Endothelial cell of umbilical vein (primary cell): ENCODE measurements around the gene JADE1. TPM values are rescaled to one million over a fixed set of nuclear protein-coding genes. Genes with fewer than 3 reads are reported as not detected.

Source experiments
- BruUV-seq: library from RNA; stranded (reverse); fragments of 400-500 nt; replicated peaks from 2 replicates; lab custom pipeline; 2021; lab: Mats Ljungman, UMichigan
- CTCF ChIA-PET: fragments of 300-600, 350-600 bp; sonication (Branson Sonifier 250); formaldehyde crosslinking; loops from one replicate; lab custom pipeline; 2021; ENCODE audit warnings: antibody characterized with exemption, inconsistent platforms; lab: Charles Lee
- POLR2A ChIA-PET: fragments of 300-600, 350-600 bp; sonication (Branson Sonifier 250); formaldehyde crosslinking; loops from one replicate; lab custom pipeline; 2021; ENCODE audit warnings: antibody characterized with exemption, inconsistent platforms; lab: Charles Lee
- DNase-seq: peaks from one replicate; pipeline ENCODE4 v3.0.0-alpha.2; 2011; ENCODE audit warnings: low read depth, low spot score
- FAIRE-seq: peaks from 2 replicates; lab custom pipeline; 2011; peaks lifted over from hg19 to GRCh38; lab: Jason Lieb, UNC
- H2AFZ ChIP-seq: 2 replicates; pipeline ENCODE4 v1.6.0; 2012; ENCODE audit warnings: low read depth, low read length, control low read depth, inconsistent platforms
- H3K27ac ChIP-seq: 2 replicates; pipeline ENCODE4 v1.5.1; 2011; ENCODE audit warnings: low read depth, mild to moderate bottlenecking, control low read depth, low read length, moderate library complexity; ENCODE audit not compliant: insufficient read depth
- H3K27me3 ChIP-seq, 2 experiments: 2 replicates each; pipeline versions ENCODE4 v1.6.0 to v1.6.1; 2011; ENCODE audit warnings: low read length in 2 of 2, mixed read lengths in 1 of 2; ENCODE audit not compliant: control insufficient read depth in 2 of 2, insufficient read depth in 2 of 2
- H3K36me3 ChIP-seq, 2 experiments: 2 replicates in 1 of 2; 3 replicates in 1 of 2; pipeline ENCODE4 v1.5.1; 2011; ENCODE audit warnings: low read length in 2 of 2, mild to moderate bottlenecking in 1 of 2, moderate library complexity in 1 of 2; ENCODE audit not compliant: control insufficient read depth in 2 of 2, insufficient read depth in 2 of 2; ENCODE audit errors: extremely low read depth in 1 of 2
- H3K4me1 ChIP-seq: 3 replicates; pipeline ENCODE4 v1.5.1; 2011; ENCODE audit warnings: mild to moderate bottlenecking, low read length; ENCODE audit not compliant: control insufficient read depth, insufficient read depth; ENCODE audit errors: extremely low read depth
- H3K4me2 ChIP-seq: 2 replicates; pipeline ENCODE4 v1.6.1; 2011; ENCODE audit warnings: low read length, control low read depth, mixed read lengths; ENCODE audit not compliant: insufficient read depth
- H3K4me3 ChIP-seq, 3 experiments: fragments of 200-600 bp in 1 of 3; sonication (generic), shearing (Covaris generic) in 1 of 3; replicated peaks in 1 of 3; 2 replicates each; pipeline ENCODE4 v1.5.1; 2011 to 2016; ENCODE audit warnings: control low read depth in 3 of 3, low read length in 3 of 3, mild to moderate bottlenecking in 2 of 3, inconsistent platforms in 1 of 3, low read depth in 1 of 3, moderate library complexity in 1 of 3; ENCODE audit not compliant: insufficient read depth in 1 of 3
- H3K79me2 ChIP-seq: 2 replicates; pipeline ENCODE4 v1.6.0; 2012; ENCODE audit warnings: low read length, inconsistent platforms; ENCODE audit not compliant: control insufficient read depth, insufficient read depth
- H3K9ac ChIP-seq: replicated peaks from 2 replicates; pipeline ENCODE3; 2011; ENCODE audit warnings: low read length, control low read depth; ENCODE audit not compliant: insufficient read depth; ENCODE audit errors: extremely low read depth
- H3K9me1 ChIP-seq: replicated peaks from 3 replicates; pipeline ENCODE4 v1.6.0; 2011; ENCODE audit warnings: mild to moderate bottlenecking, low read length; ENCODE audit not compliant: control insufficient read depth, insufficient read depth; ENCODE audit errors: extremely low read depth
- H3K9me3 ChIP-seq: replicated peaks from 2 replicates; pipeline ENCODE4 v1.5.1; 2012; ENCODE audit warnings: low read length, inconsistent platforms; ENCODE audit not compliant: control insufficient read depth, insufficient read depth
- H4K20me1 ChIP-seq: replicated peaks from 2 replicates; pipeline ENCODE3; 2011; ENCODE audit warnings: mild to moderate bottlenecking, low read length; ENCODE audit not compliant: control insufficient read depth, insufficient read depth; ENCODE audit errors: extremely low read depth
- CTCF ChIP-seq, 2 donors: IDR thresholded peaks; 1 replicate in 1 of 2; 2 replicates in 1 of 2; pipeline ENCODE4 v1.5.1; 2011; ENCODE audit warnings: low read length in 2 of 2, mild to moderate bottlenecking in 2 of 2, moderate library complexity in 2 of 2, control low read depth in 1 of 2, inconsistent platforms in 1 of 2, low read depth in 1 of 2; ENCODE audit not compliant: insufficient read depth in 1 of 2; ENCODE audit errors: extremely low read depth in 1 of 2
- EZH2 ChIP-seq: IDR thresholded peaks from 2 replicates; pipeline ENCODE4 v1.6.1; 2012; ENCODE audit warnings: borderline replicate concordance, low read depth, mild to moderate bottlenecking, moderate library complexity, low read length, inconsistent platforms; ENCODE audit not compliant: severe bottlenecking
- FOS ChIP-seq: IDR thresholded peaks from 2 replicates; pipeline ENCODE4 v1.6.1; 2011; ENCODE audit warnings: mild to moderate bottlenecking, low read length, moderate library complexity, borderline replicate concordance; ENCODE audit not compliant: insufficient read depth
- GATA2 ChIP-seq: IDR thresholded peaks from 2 replicates; pipeline ENCODE4 v1.7.0; 2011; ENCODE audit warnings: low read depth, mild to moderate bottlenecking, moderate library complexity, mixed read lengths, low read length; ENCODE audit not compliant: insufficient read length, insufficient read depth
- JUN ChIP-seq: IDR thresholded peaks from 2 replicates; pipeline ENCODE4 v1.6.1; 2011; ENCODE audit warnings: borderline replicate concordance, low read depth; ENCODE audit not compliant: insufficient read length, insufficient read depth
- MAX ChIP-seq: IDR thresholded peaks from 2 replicates; pipeline ENCODE4 v1.6.1; 2011; ENCODE audit not compliant: insufficient read depth, insufficient read length
- MYC ChIP-seq: IDR thresholded peaks from one replicate; pipeline ENCODE4 v1.6.1; 2011; ENCODE audit warnings: mild to moderate bottlenecking, low read depth, low read length
- POLR2AphosphoS5 ChIP-seq: IDR thresholded peaks from 2 replicates; pipeline ENCODE4 v1.6.1; 2012; ENCODE audit warnings: low read depth, mild to moderate bottlenecking, control low read depth, low read length, moderate library complexity; ENCODE audit not compliant: insufficient read depth
- dilution Hi-C: fragments of 300-500 bp; cut with MboI; formaldehyde crosslinking; loops from one replicate; pipeline ENCODE4 v1.15.0; 2019; ENCODE audit warnings: low sequenced_read_pairs; ENCODE audit not compliant: extremely low pct_ligation_motif_present
- intact Hi-C: fragments of 100-400 bp; cut with micrococcal nuclease; formaldehyde crosslinking; loops from one replicate; pipeline ENCODE4 v1.10.0; 2022
- polyA plus RNA-seq, 4 experiments: library from polyadenylated mRNA; depleted of rRNA in 3 of 4; stranded (reverse) in 3 of 4; unstranded in 1 of 4; fragments of >200 nt; gene quantifications; 2 replicates each; pipeline versions ENCODE4 v1.2.1 to v1.2.3, GENCODE V29; 2011 to 2012; ENCODE audit warnings: missing spikeins in 1 of 4
- total RNA-seq: library from RNA; stranded (reverse); gene quantifications from 2 replicates; pipeline ENCODE4 v1.2.3, GENCODE V29; 2021

The JADE1 gene
- total and polyA plus RNA-seq, 2 donors (not counting 3 experiments of a cell fraction or from before 2014, with no cell fraction given) = 13.6 to 45.6 TPM

- no peaks in the 10 kb centered on the region for H3K27me3 ChIP-seq
- ChIA-PET POLR2A (no interaction called here), CTCF (no interaction called here)
- no peaks in the 10 kb centered on the region for H3K9me3 ChIP-seq
- peaks cover 88% of the 10 kb centered on the region for H3K79me2 ChIP-seq
- BruUV-seq = no TSS peak
- H3K4me3 ChIP-seq = no peak overlapping the region
- no peak overlapping the region for H3K9ac ChIP-seq
- H3K36me3 ChIP-seq = peaks cover 5 to 7% of the 10 kb centered on the region in 2 experiments
- no peak overlapping the region for H3K27ac ChIP-seq
- H3K4me1 ChIP-seq = peaks cover 4% of the 10 kb centered on the region
- H3K4me2 ChIP-seq = no peak overlapping the region
- no peak overlapping the region for H2AFZ ChIP-seq
- dilution Hi-C loops = no loop called here
- no peak for TF ChIP-seq JUN
- FAIRE-seq (no peak), DNase-seq (no peak)
- H4K20me1 ChIP-seq = no peaks in the 10 kb centered on the region
- no peaks in the 10 kb centered on the region for H3K9me1 ChIP-seq
- intact Hi-C loops = no loop called here
Measured at GRCh38 chr4:128837198-128837597, 27.7 kb downstream of the JADE1 start.

DNA sequence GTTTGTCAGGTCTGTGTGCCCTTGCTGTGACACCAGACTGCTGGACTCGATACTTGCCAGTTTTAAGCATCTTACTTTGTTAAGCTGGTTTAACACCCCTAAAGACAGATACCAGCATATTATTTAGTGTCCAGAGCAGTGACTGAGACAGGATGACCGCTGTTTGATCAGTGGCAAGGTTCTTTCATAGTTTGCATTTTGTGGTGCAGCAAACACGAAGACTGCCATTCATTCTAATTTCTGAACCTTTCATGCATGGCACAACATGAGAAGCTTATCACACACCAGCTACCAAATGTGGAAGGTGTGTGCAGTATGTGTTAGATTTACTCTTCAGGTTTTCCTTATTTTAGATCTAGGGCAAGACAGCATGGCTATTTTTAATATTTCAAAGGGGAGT lies 28.2 kb downstream of the JADE1 start:
- Histone ChIP-seq H3K9me1 (no peaks in the 10 kb centered on the region), H3K9ac (no peak overlapping the region), H3K36me3 (peaks cover 2 to 7% of the 10 kb centered on the region in 2 experiments), H3K4me3 (no peak overlapping the region), H3K27ac (no peak overlapping the region), H3K4me2 (no peak overlapping the region), H3K9me3 (no peaks in the 10 kb centered on the region), H3K27me3 (no peaks in the 10 kb centered on the region), H3K4me1 (peaks cover 4% of the 10 kb centered on the region), H3K79me2 (peaks cover 86% of the 10 kb centered on the region), H2AFZ (no peak overlapping the region), H4K20me1 (no peaks in the 10 kb centered on the region)
- FAIRE-seq (no peak), DNase-seq (no peak)
- ChIA-PET CTCF (no interaction called here), POLR2A (no interaction called here)
- no TSS peak for BruUV-seq
- intact Hi-C loops (no loop called here), dilution Hi-C loops (no loop called here)
- TF ChIP-seq FOS (no peak), CTCF (IDR thresholded peaks at IDR 0.05; ENCODE audit: extremely low read depth in 1 of 2, insufficient read depth in 1 of 2, low read depth in 1 of 2, low read length in 2 of 2) (no peak), MYC (no peak), MAX (no peak), POLR2AphosphoS5 (no peak), GATA2 (no peak), EZH2 (no peak)
